ENCODE results near the gene RNPEP.
"Not testable (repeated sequence)": the region's sequence is repeated elsewhere in the genome, so short reads cannot be mapped to it uniquely, and the experiment has no call there.

The RNPEP gene

DNA sequence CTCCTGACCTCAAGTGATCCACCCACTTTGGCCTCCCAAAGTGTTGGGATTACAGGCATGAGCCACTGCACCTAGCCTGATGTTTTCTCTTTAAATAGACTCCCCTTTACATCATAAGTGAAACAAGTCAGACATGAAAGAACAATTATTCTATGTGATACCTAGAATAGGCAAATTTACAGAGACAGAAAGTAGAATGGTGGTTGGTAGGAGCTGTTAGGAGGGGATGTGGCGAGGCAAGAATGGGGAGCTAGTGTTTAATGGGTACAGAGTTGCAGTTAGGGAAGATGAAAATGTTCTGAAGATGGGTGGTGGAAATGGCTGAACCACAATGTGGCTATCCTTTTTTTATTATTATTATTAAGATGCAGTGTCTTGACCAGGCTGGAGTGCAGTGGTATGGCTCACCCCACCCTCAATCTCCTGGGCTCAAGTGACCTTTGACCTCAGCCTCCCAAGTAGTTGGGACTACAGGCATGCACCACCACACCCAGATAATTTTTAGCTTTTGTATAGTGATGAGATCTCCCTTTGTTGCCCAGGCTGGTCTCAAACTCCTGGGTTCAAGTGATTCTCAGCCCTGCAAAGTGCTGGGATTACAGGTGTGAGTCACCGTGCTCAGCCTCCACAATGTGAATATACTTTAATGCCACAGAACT, 56.4 kb downstream of the RNPEP start:
- no peak for DNase-seq

GRCh38 chr1:202045705-202046104, 63.3 kb downstream of the RNPEP start:
- no peak for DNase-seq

DNA sequence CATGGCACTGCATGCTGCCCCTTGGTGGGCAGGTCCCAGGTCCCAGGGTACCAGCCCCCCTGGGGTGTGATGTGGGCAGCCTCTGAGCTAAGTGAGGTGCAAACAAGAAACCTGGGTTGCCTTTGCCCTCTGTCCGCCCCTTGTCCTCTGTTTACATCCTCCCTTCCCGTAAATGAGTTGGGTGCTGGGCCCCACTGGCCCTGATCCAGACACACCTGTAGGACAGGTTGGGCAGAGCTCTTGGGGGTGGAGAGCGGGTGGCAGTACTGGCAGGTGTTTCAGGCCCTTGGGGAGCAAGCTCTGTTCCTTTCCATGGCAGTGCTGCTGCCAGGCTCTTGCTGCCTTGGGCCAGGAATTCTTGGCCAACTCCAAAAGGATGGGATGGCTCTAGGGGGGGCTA, 63.8 kb downstream of the RNPEP start:
- no peak for DNase-seq

DNA sequence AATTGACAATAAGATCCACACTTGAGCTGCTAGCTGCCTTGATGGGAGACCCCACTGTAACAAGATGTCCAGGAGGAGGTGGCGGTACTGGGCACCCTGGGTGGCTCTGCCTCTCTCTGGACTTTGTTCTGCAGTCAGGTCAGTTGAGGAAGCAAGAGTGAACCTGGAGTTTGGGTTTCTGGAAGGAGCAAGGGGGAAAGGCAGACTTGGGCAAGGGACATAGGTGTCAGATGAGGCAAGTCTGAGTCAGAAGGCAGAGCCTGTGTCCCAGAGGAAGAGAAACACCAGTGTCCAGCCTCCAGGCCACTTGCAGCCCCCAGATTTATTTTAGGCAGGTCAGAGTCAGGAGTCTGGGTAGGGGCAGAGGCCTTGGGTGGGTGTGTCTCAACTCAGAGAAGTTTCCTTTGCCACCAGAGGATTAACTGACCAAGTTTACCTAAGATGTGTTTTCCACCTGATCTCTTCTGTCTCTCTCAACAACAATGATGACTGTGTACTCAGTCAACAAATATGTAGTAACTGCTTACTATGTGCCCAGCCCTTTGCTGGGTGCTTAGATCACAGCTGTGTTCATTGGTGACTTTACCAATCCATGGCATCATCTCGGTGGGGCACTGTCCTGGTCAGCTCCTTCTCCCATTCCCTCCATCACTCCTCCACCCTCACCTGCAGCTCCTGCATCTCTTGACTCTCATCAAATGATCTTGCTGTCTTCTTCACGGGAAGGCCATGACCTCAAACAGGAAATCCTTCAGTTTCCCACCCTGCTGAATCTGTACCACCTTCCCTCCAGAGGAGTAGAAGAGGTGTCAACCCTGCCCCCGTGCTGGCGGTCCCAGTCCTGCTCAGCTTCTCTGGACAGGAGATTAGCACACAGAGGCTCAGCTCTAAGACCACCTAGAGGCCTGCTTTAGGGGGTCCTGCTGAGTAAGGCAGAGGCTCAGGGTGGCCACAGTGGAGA, 64.6 kb downstream of the RNPEP start:
- DNase-seq: no peak

GRCh38 chr1:202047977-202048376, 65.5 kb downstream of the RNPEP start:
- DNase-seq: no peak

GRCh38 chr1:202049129-202049528, 66.7 kb downstream of the RNPEP start:
- DNase-seq: no peak

DNA sequence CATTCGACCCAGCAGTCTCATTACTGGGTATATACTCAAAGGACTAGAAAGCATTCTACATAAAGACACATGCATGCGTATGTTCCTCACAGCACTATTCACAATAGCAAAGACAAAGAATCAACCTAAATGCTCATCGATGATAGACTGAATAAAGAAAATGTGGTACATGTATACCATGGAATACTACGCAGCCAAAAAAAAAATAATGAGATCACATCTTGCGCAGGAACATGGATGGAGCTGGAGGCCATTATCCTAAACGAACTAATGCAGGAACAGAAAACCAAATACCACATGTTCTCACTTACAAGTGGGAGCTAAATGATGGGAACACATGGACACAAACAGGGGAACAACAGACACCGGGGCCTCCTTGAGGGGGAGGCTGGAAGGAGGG, 71.6 kb downstream of the RNPEP start:
- no peak for DNase-seq

GRCh38 chr1:202054673-202055072, 72.2 kb downstream of the RNPEP start:
- not testable (repeated sequence) for DNase-seq

Data from stimulated activated naive CD4-positive, alpha-beta T cell treated with Interleukin-2 at 50 U/mL for 16 hours (primary cell).